C4-2B (cell line): Measurements from ENCODE around the gene SPNS2.

Experiments used
- CTCF ChIP-seq: fragments of 450-650 bp; conservative IDR thresholded peaks from 2 replicates; pipeline ENCODE4 v1.5.1; 2017; ENCODE audit warnings: mild to moderate bottlenecking
- ZFX ChIP-seq: fragments of 450-650 bp; IDR thresholded peaks from 2 replicates; pipeline ENCODE4 v1.6.1; 2017

GRCh38 chr17:4479340-4479981 lies 19.2 kb upstream of the SPNS2 start:
- TF ChIP-seq CTCF (no peak), ZFX (no peak)
